WI38 (cell line): ENCODE measurements around the gene KATNAL1.
"Not testable (repeated sequence)": the region's sequence is repeated elsewhere in the genome, so short reads cannot be mapped to it uniquely, and the experiment has no call there.

Source experiments
- H3K4me3 ChIP-seq: 2 replicates; pipeline ENCODE4 v1.5.1; 2011; ENCODE audit warnings: low read depth, mild to moderate bottlenecking, control low read depth, low read length
- CTCF ChIP-seq: IDR thresholded peaks from 2 replicates; pipeline ENCODE4 v1.5.1; 2012; ENCODE audit warnings: low read depth, mild to moderate bottlenecking, control low read depth, low read length

KATNAL1 gene

GRCh38 chr13:30294004-30294403 is 13.3 kb downstream of the KATNAL1 start:
- TF ChIP-seq CTCF, result no peak
- H3K4me3 ChIP-seq, result no peak overlapping the region

- no peak overlapping the region for H3K4me3 ChIP-seq
- TF ChIP-seq CTCF, result no peak
Measured at GRCh38 chr13:30292325-30292724, 15.0 kb downstream of the KATNAL1 start.

- H3K4me3 ChIP-seq, result no peak overlapping the region
- no peak for TF ChIP-seq CTCF
Measured at GRCh38 chr13:30290812-30291436, 16.4 kb downstream of the KATNAL1 start.

GRCh38 chr13:30289533-30289932 is 17.8 kb downstream of the KATNAL1 start:
- H3K4me3 ChIP-seq, result no peak overlapping the region
- no peak for TF ChIP-seq CTCF

- not testable (repeated sequence) for H3K4me3 ChIP-seq
Measured at GRCh38 chr13:30286059-30286458, 21.3 kb downstream of the KATNAL1 start.

- TF ChIP-seq CTCF, result no peak
- no peak overlapping the region for H3K4me3 ChIP-seq
Measured at GRCh38 chr13:30276178-30276577, 31.2 kb downstream of the KATNAL1 start.

GRCh38 chr13:30274083-30274482 is 33.3 kb downstream of the KATNAL1 start:
- TF ChIP-seq CTCF, result no peak
- no peak overlapping the region for H3K4me3 ChIP-seq

- H3K4me3 ChIP-seq, result not testable (repeated sequence)
Measured at GRCh38 chr13:30270035-30270434, 37.3 kb downstream of the KATNAL1 start.
